Upper lobe of left lung (tissue), 6 donors: ENCODE results near the gene MLLT1. TPM values are rescaled to one million over a fixed set of nuclear protein-coding genes. Genes with fewer than 3 reads are reported as not detected.

ENCODE experiments used
- ATAC-seq, 2 donors: fragments of 200-7000 bp; cut with Tn5 transposase; one replicate each; pipeline ENCODE4 v1.9.1; 2022; ENCODE audit warnings: mild to moderate bottlenecking in 2 of 2, moderate library complexity in 2 of 2; ENCODE audit not compliant: low FRiP score in 2 of 2
- DNase-seq, 2 donors: peaks; one replicate each; pipeline ENCODE4 v3.0.0-alpha.2; 2019 to 2020
- H3K27ac ChIP-seq, 4 donors: fragments of 200-600 bp; sonication (generic); one replicate each; pipeline ENCODE4 v1.5.1; 2016 to 2019
- H3K27me3 ChIP-seq, 4 donors: fragments of 200-600 bp; sonication (generic); one replicate each; pipeline ENCODE4 v1.5.1; 2017 to 2019
- H3K36me3 ChIP-seq, 4 donors: fragments of 200-600 bp; sonication (generic); one replicate each; pipeline ENCODE4 v1.5.1; 2016 to 2019
- H3K4me1 ChIP-seq, 4 donors: fragments of 200-600 bp; sonication (generic); one replicate each; pipeline ENCODE4 v1.5.1; 2018 to 2019
- H3K4me3 ChIP-seq, 4 donors: fragments of 200-600 bp; sonication (generic); one replicate each; pipeline ENCODE4 v1.5.1; 2017 to 2019; ENCODE audit warnings: mild to moderate bottlenecking in 2 of 4, moderate library complexity in 1 of 4
- H3K9me3 ChIP-seq, 4 donors: fragments of 200-600 bp; sonication (generic); one replicate each; pipeline ENCODE4 v1.5.1; 2018 to 2019
- CTCF ChIP-seq, 6 experiments: fragments of 450-650 bp in 4 of 6; fragments of 200-600 bp in 2 of 6; sonication (generic) in 2 of 6; IDR thresholded peaks; one replicate each; pipeline ENCODE4 v1.5.1; 2016 to 2019; ENCODE audit warnings: antibody characterized with exemption in 6 of 6
- EP300 ChIP-seq, 4 donors: sonication (generic); formaldehyde crosslinking; IDR thresholded peaks; one replicate each; pipeline ENCODE4 v1.5.1; 2017; ENCODE audit warnings: antibody characterized with exemption in 4 of 4, control low read depth in 2 of 4
- POLR2A ChIP-seq, 4 donors: fragments of 450-650 bp; IDR thresholded peaks; one replicate each; pipeline ENCODE4 v1.5.1; 2016 to 2017; ENCODE audit warnings: antibody characterized with exemption in 4 of 4, mild to moderate bottlenecking in 2 of 4
- POLR2AphosphoS5 ChIP-seq, 2 donors: sonication (generic); formaldehyde crosslinking; IDR thresholded peaks; one replicate each; pipeline ENCODE4 v1.5.1; 2017; ENCODE audit warnings: antibody characterized with exemption in 2 of 2
- WGBS, 2 donors: methylation state at CpG; one replicate each; pipeline ENCODE4 v1.1.5; 2017 to 2018; 5-methylcytosine and 5-hydroxymethylcytosine counted together
- total RNA-seq, 6 donors: library from RNA; depleted of rRNA in 4 of 6; stranded (reverse); fragments of >200 nt in 4 of 6; gene quantifications; one replicate each; pipeline versions ENCODE4 v1.1.0 to v1.2.1, GENCODE V29; 2016 to 2021
- donor health status: DM: no; HTN: no; CAD: no; lungs with moderate emphysema.
- donor health status: DM: no; HTN: yes; CAD: no; lungs with severe emphysema.

MLLT1 gene
- total RNA-seq, 6 donors from 2014 or later = 22.1 to 98.9 (median 49.3) TPM

- peak overlapping the region in 1 of 4 donors; percentile 18 for H3K27ac ChIP-seq
- peaks cover 33 to 51% (median 44%) of the 10 kb centered on the region in 4 donors for H3K4me1 ChIP-seq
- no peaks in the 10 kb centered on the region for H3K9me3 ChIP-seq
- WGBS, 2 donors = 91 to 93% methylated on average over 20 of the region's 20 CpGs
- no peaks in the 10 kb centered on the region for H3K27me3 ChIP-seq
- H3K36me3 ChIP-seq = no peaks in the 10 kb centered on the region
- no peak for ATAC-seq
- TF ChIP-seq CTCF (IDR thresholded peaks at IDR 0.05) (no peak), EP300 (IDR thresholded peaks at IDR 0.05) (no peak), POLR2A (IDR thresholded peaks at IDR 0.05) (no peak), POLR2AphosphoS5 (IDR thresholded peaks at IDR 0.05) (no peak)
- no peak overlapping the region for H3K4me3 ChIP-seq
- DNase-seq = no peak
Measured at GRCh38 chr19:6246174-6247006, 33.4 kb downstream of the MLLT1 start.

GRCh38 chr19:6242677-6243076, 37.1 kb downstream of the MLLT1 start:
- DNase-seq = no peak
- Histone ChIP-seq H3K27ac (peak overlapping the region in 3 of 4 donors; percentile 25 to 85 (median 71)), H3K4me3 (no peak overlapping the region), H3K4me1 (peaks cover 60 to 63% (median 61%) of the 10 kb centered on the region in 4 donors), H3K27me3 (no peaks in the 10 kb centered on the region), H3K36me3 (no peaks in the 10 kb centered on the region), H3K9me3 (no peaks in the 10 kb centered on the region)
- TF ChIP-seq CTCF (IDR thresholded peaks at IDR 0.05) (no peak), POLR2AphosphoS5 (IDR thresholded peaks at IDR 0.05) (no peak), EP300 (IDR thresholded peaks at IDR 0.05) (no peak), POLR2A (IDR thresholded peaks at IDR 0.05) (no peak)
- ATAC-seq = no peak
- 69 to 71% methylated on average over 8 to 10 of the region's 10 CpGs for WGBS, 2 donors

GRCh38 chr19:6241680-6242377, 37.9 kb downstream of the MLLT1 start:
- Histone ChIP-seq H3K9me3 (no peaks in the 10 kb centered on the region), H3K4me3 (no peak overlapping the region), H3K27ac (peak overlapping the region in 2 of 4 donors; percentile 71 to 85), H3K4me1 (peaks cover 65 to 72% (median 68%) of the 10 kb centered on the region in 4 donors), H3K36me3 (no peaks in the 10 kb centered on the region), H3K27me3 (no peaks in the 10 kb centered on the region)
- ATAC-seq (no peak), DNase-seq (no peak)
- 71 to 79% methylated on average over 13 to 25 of the region's 25 CpGs for WGBS, 2 donors
- no peak for TF ChIP-seq EP300 (IDR thresholded peaks at IDR 0.05)
- no peak for TF ChIP-seq CTCF (IDR thresholded peaks at IDR 0.05)
- no peak for TF ChIP-seq POLR2AphosphoS5 (IDR thresholded peaks at IDR 0.05)
- TF ChIP-seq POLR2A (IDR thresholded peaks at IDR 0.05) = no peak

GRCh38 chr19:6241056-6241455, 38.7 kb downstream of the MLLT1 start:
- no peak for DNase-seq
- H3K9me3 ChIP-seq = no peaks in the 10 kb centered on the region
- 93 to 95% methylated on average over 5 to 12 of the region's 12 CpGs for WGBS, 2 donors
- no peak for TF ChIP-seq EP300 (IDR thresholded peaks at IDR 0.05)
- no peak for TF ChIP-seq POLR2A (IDR thresholded peaks at IDR 0.05)
- TF ChIP-seq CTCF (IDR thresholded peaks at IDR 0.05) = no peak
- no peak for TF ChIP-seq POLR2AphosphoS5 (IDR thresholded peaks at IDR 0.05)
- H3K27me3 ChIP-seq = no peaks in the 10 kb centered on the region
- no peak overlapping the region for H3K4me3 ChIP-seq
- H3K4me1 ChIP-seq = peaks cover 73 to 79% (median 75%) of the 10 kb centered on the region in 4 donors
- no peaks in the 10 kb centered on the region for H3K36me3 ChIP-seq
- no peak for ATAC-seq
- H3K27ac ChIP-seq = peak overlapping the region in 3 of 4 donors; percentile 5 to 85 (median 71)
